Measurements from ENCODE around the gene SEMA3G.

DNA sequence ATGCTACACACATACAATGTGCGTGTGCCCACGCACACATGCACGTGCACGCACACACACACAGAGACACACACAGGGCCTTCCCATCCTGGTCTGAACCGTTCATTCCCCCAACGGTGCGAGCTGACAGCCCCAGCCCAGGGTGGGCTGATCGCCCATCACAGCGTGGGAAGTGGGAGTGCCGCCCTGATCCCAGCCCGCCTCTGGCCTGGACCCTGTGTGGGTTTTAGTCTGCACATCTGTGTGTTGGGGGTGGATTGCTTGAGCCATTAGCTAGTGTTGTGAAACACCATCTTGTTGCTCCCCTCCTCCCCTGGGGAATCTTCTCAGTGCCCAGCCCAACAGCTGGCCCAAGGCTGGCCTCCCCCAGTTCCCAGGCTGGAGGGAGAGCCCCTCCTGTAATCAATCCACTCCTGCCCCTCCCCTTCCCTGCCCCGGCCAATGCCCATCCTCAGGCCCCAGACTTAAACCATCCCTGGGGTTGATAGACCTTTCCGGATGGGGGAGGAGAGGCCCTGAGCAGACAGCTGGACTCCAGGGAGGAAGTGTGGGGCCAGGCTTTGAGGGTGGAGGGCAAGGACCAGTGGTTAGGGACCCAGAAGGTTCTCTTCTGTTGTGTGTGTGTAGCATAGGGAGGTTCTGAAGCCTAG lies 8.3 kb downstream of the SEMA3G start:
- TF ChIP-seq POLR2A (IDR thresholded peaks at IDR 0.05; ENCODE audit: low read length) (no peak), GATA1 (IDR thresholded peaks at IDR 0.05; ENCODE audit: low read depth, low read length) (no peak)

All from erythroblast (primary cell).